Endothelial cell of umbilical vein (primary cell): ENCODE results near the gene MED29. TPM values are rescaled to one million over a fixed set of nuclear protein-coding genes. Genes with fewer than 3 reads are reported as not detected.

ENCODE experiments used
- BruUV-seq: library from RNA; stranded (reverse); fragments of 400-500 nt; replicated peaks from 2 replicates; lab custom pipeline; 2021; lab: Mats Ljungman, UMichigan
- CTCF ChIA-PET: fragments of 300-600, 350-600 bp; sonication (Branson Sonifier 250); formaldehyde crosslinking; loops from one replicate; lab custom pipeline; 2021; ENCODE audit warnings: antibody characterized with exemption, inconsistent platforms; lab: Charles Lee
- POLR2A ChIA-PET: fragments of 300-600, 350-600 bp; sonication (Branson Sonifier 250); formaldehyde crosslinking; loops from one replicate; lab custom pipeline; 2021; ENCODE audit warnings: antibody characterized with exemption, inconsistent platforms; lab: Charles Lee
- DNase-seq: peaks from one replicate; pipeline ENCODE4 v3.0.0-alpha.2; 2011; ENCODE audit warnings: low read depth, low spot score
- FAIRE-seq: peaks from 2 replicates; lab custom pipeline; 2011; peaks lifted over from hg19 to GRCh38; lab: Jason Lieb, UNC
- H2AFZ ChIP-seq: 2 replicates; pipeline ENCODE4 v1.6.0; 2012; ENCODE audit warnings: low read depth, low read length, control low read depth, inconsistent platforms
- H3K27ac ChIP-seq: 2 replicates; pipeline ENCODE4 v1.5.1; 2011; ENCODE audit warnings: low read depth, mild to moderate bottlenecking, control low read depth, low read length, moderate library complexity; ENCODE audit not compliant: insufficient read depth
- H3K27me3 ChIP-seq, 2 experiments: 2 replicates each; pipeline versions ENCODE4 v1.6.0 to v1.6.1; 2011; ENCODE audit warnings: low read length in 2 of 2, mixed read lengths in 1 of 2; ENCODE audit not compliant: control insufficient read depth in 2 of 2, insufficient read depth in 2 of 2
- H3K36me3 ChIP-seq, 2 experiments: 2 replicates in 1 of 2; 3 replicates in 1 of 2; pipeline ENCODE4 v1.5.1; 2011; ENCODE audit warnings: low read length in 2 of 2, mild to moderate bottlenecking in 1 of 2, moderate library complexity in 1 of 2; ENCODE audit not compliant: control insufficient read depth in 2 of 2, insufficient read depth in 2 of 2; ENCODE audit errors: extremely low read depth in 1 of 2
- H3K4me1 ChIP-seq: 3 replicates; pipeline ENCODE4 v1.5.1; 2011; ENCODE audit warnings: mild to moderate bottlenecking, low read length; ENCODE audit not compliant: control insufficient read depth, insufficient read depth; ENCODE audit errors: extremely low read depth
- H3K4me2 ChIP-seq: 2 replicates; pipeline ENCODE4 v1.6.1; 2011; ENCODE audit warnings: low read length, control low read depth, mixed read lengths; ENCODE audit not compliant: insufficient read depth
- H3K4me3 ChIP-seq, 3 experiments: fragments of 200-600 bp in 1 of 3; sonication (generic), shearing (Covaris generic) in 1 of 3; replicated peaks in 1 of 3; 2 replicates each; pipeline ENCODE4 v1.5.1; 2011 to 2016; ENCODE audit warnings: control low read depth in 3 of 3, low read length in 3 of 3, mild to moderate bottlenecking in 2 of 3, inconsistent platforms in 1 of 3, low read depth in 1 of 3, moderate library complexity in 1 of 3; ENCODE audit not compliant: insufficient read depth in 1 of 3
- H3K79me2 ChIP-seq: 2 replicates; pipeline ENCODE4 v1.6.0; 2012; ENCODE audit warnings: low read length, inconsistent platforms; ENCODE audit not compliant: control insufficient read depth, insufficient read depth
- H3K9ac ChIP-seq: replicated peaks from 2 replicates; pipeline ENCODE3; 2011; ENCODE audit warnings: low read length, control low read depth; ENCODE audit not compliant: insufficient read depth; ENCODE audit errors: extremely low read depth
- H3K9me1 ChIP-seq: replicated peaks from 3 replicates; pipeline ENCODE4 v1.6.0; 2011; ENCODE audit warnings: mild to moderate bottlenecking, low read length; ENCODE audit not compliant: control insufficient read depth, insufficient read depth; ENCODE audit errors: extremely low read depth
- H3K9me3 ChIP-seq: replicated peaks from 2 replicates; pipeline ENCODE4 v1.5.1; 2012; ENCODE audit warnings: low read length, inconsistent platforms; ENCODE audit not compliant: control insufficient read depth, insufficient read depth
- H4K20me1 ChIP-seq: replicated peaks from 2 replicates; pipeline ENCODE3; 2011; ENCODE audit warnings: mild to moderate bottlenecking, low read length; ENCODE audit not compliant: control insufficient read depth, insufficient read depth; ENCODE audit errors: extremely low read depth
- CTCF ChIP-seq, 2 donors: IDR thresholded peaks; 1 replicate in 1 of 2; 2 replicates in 1 of 2; pipeline ENCODE4 v1.5.1; 2011; ENCODE audit warnings: low read length in 2 of 2, mild to moderate bottlenecking in 2 of 2, moderate library complexity in 2 of 2, control low read depth in 1 of 2, inconsistent platforms in 1 of 2, low read depth in 1 of 2; ENCODE audit not compliant: insufficient read depth in 1 of 2; ENCODE audit errors: extremely low read depth in 1 of 2
- EZH2 ChIP-seq: IDR thresholded peaks from 2 replicates; pipeline ENCODE4 v1.6.1; 2012; ENCODE audit warnings: borderline replicate concordance, low read depth, mild to moderate bottlenecking, moderate library complexity, low read length, inconsistent platforms; ENCODE audit not compliant: severe bottlenecking
- FOS ChIP-seq: IDR thresholded peaks from 2 replicates; pipeline ENCODE4 v1.6.1; 2011; ENCODE audit warnings: mild to moderate bottlenecking, low read length, moderate library complexity, borderline replicate concordance; ENCODE audit not compliant: insufficient read depth
- GATA2 ChIP-seq: IDR thresholded peaks from 2 replicates; pipeline ENCODE4 v1.7.0; 2011; ENCODE audit warnings: low read depth, mild to moderate bottlenecking, moderate library complexity, mixed read lengths, low read length; ENCODE audit not compliant: insufficient read length, insufficient read depth
- JUN ChIP-seq: IDR thresholded peaks from 2 replicates; pipeline ENCODE4 v1.6.1; 2011; ENCODE audit warnings: borderline replicate concordance, low read depth; ENCODE audit not compliant: insufficient read length, insufficient read depth
- MAX ChIP-seq: IDR thresholded peaks from 2 replicates; pipeline ENCODE4 v1.6.1; 2011; ENCODE audit not compliant: insufficient read depth, insufficient read length
- MYC ChIP-seq: IDR thresholded peaks from one replicate; pipeline ENCODE4 v1.6.1; 2011; ENCODE audit warnings: mild to moderate bottlenecking, low read depth, low read length
- POLR2A ChIP-seq: IDR thresholded peaks from 2 replicates; pipeline ENCODE4 v1.6.1; 2012; ENCODE audit warnings: low read depth, mild to moderate bottlenecking, control low read depth, low read length
- POLR2AphosphoS5 ChIP-seq: IDR thresholded peaks from 2 replicates; pipeline ENCODE4 v1.6.1; 2012; ENCODE audit warnings: low read depth, mild to moderate bottlenecking, control low read depth, low read length, moderate library complexity; ENCODE audit not compliant: insufficient read depth
- dilution Hi-C: fragments of 300-500 bp; cut with MboI; formaldehyde crosslinking; loops from one replicate; pipeline ENCODE4 v1.15.0; 2019; ENCODE audit warnings: low sequenced_read_pairs; ENCODE audit not compliant: extremely low pct_ligation_motif_present
- intact Hi-C: fragments of 100-400 bp; cut with micrococcal nuclease; formaldehyde crosslinking; loops from one replicate; pipeline ENCODE4 v1.10.0; 2022
- polyA plus RNA-seq, 4 experiments: library from polyadenylated mRNA; depleted of rRNA in 3 of 4; stranded (reverse) in 3 of 4; unstranded in 1 of 4; fragments of >200 nt; gene quantifications; 2 replicates each; pipeline versions ENCODE4 v1.2.1 to v1.2.3, GENCODE V29; 2011 to 2012; ENCODE audit warnings: missing spikeins in 1 of 4
- total RNA-seq: library from RNA; stranded (reverse); gene quantifications from 2 replicates; pipeline ENCODE4 v1.2.3, GENCODE V29; 2021

The MED29 gene
- total and polyA plus RNA-seq, 2 donors (not counting 3 experiments of a cell fraction or from before 2014, with no cell fraction given), result 25.5 to 50.4 TPM

- H3K9me3 ChIP-seq, result no peaks in the 10 kb centered on the region
- H2AFZ ChIP-seq, result no peak overlapping the region
- H3K36me3 ChIP-seq, result peaks cover 11 to 31% of the 10 kb centered on the region in 2 experiments
- DNase-seq, result no peak
- H3K9ac ChIP-seq, result no peak overlapping the region
- POLR2A ChIA-PET, result interaction anchor here (2.2 kb wide), 1 partner anchor 11 kb away, joined by 9 read pairs; the partner anchor contains the start of gene RPS16
- CTCF ChIA-PET, result no interaction called here
- H3K4me1 ChIP-seq, result peaks cover 8% of the 10 kb centered on the region
- BruUV-seq, result no TSS peak
- intact Hi-C loops (no loop called here), dilution Hi-C loops (no loop called here)
- no peak overlapping the region for H3K4me2 ChIP-seq
- no peaks in the 10 kb centered on the region for H3K9me1 ChIP-seq
- TF ChIP-seq FOS (no peak), MAX (no peak), POLR2A (no peak), CTCF (IDR thresholded peaks at IDR 0.05; ENCODE audit: extremely low read depth in 1 of 2, insufficient read depth in 1 of 2, low read depth in 1 of 2, low read length in 2 of 2) (no peak), POLR2AphosphoS5 (no peak), JUN (no peak), GATA2 (no peak), MYC (no peak), EZH2 (no peak)
- H3K27ac ChIP-seq, result no peak overlapping the region
- H3K79me2 ChIP-seq, result no peaks in the 10 kb centered on the region
- H3K4me3 ChIP-seq, result no peak overlapping the region
- H3K27me3 ChIP-seq, result no peaks in the 10 kb centered on the region
- no peak for FAIRE-seq
- no peaks in the 10 kb centered on the region for H4K20me1 ChIP-seq
Observed at GRCh38 chr19:39424934-39425333, 33.8 kb downstream of the MED29 start.
